ENCODE results near the gene SNX20. TPM values are rescaled to one million over a fixed set of nuclear protein-coding genes. Genes with fewer than 3 reads are reported as not detected.

Gene SNX20
- total RNA-seq, 4 donors from 2014 or later: 2.2 to 6.9 (median 4.4) TPM

DNA sequence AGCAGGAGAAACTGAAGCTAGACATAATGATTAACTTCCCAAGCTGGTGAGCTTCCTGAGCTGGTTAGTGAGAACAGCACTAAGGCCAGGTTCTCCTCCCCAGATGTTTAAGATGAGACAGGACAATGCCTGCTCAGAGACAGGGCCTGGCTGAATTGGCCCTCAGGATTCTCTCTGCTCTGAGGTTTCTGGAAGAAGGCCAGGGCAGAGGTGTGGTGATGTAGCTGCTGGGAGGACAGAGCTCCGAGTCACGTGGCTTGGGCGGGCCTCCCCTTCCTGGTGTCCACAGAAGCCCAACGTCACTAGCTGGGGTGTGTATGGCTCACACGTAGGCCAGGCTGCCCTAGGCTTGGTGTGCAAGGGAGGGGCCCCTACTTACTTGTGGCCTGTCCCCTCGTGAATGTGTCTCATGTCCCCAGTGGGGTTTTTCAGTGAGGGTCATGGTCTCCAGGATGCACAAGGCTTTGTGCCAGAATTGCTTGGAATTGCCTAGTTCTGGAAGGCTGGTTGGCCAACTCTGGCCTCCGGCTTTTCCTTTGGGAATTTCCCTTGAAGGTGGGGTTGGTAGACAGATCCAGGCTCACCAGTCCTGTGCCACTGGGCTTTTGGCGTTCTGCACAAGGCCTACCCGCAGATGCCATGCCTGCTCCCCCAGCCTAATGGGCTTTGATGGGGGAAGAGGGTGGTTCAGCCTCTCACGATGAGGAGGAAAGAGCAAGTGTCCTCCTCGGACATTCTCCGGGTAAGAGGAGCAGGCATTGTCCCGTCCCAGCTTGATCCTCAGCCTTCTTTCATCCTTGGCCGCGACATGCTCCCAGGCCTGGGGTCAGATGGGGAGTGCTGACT lies 15.7 kb upstream of the SNX20 start:
- TF ChIP-seq CTCF (IDR thresholded peaks at IDR 0.05): no peak
- ATAC-seq (ENCODE audit: low FRiP score) (peak; percentile 47), DNase-seq (ENCODE audit: low spot score) (peak; percentile 50)

DNA sequence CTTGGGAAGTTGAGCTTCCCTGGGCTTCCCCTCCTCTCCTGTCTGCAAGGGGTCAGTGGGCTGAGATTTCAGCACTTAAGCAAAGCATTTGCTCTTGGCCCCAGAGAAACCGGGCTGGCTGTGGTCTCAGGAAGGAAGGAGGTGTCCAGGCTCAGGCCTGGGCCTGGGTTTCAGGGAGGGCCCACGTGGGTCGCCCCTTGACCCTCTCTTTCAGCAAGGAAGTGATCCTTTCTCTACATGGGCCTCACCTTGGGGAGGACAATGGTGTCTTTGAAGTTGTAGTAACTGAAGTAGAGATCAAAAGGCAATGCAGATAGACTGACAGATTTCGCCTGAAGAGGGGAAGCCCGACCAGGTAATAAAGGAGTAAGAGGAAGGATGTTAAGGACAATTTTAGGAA lies 15.0 kb upstream of the SNX20 start:
- ATAC-seq (ENCODE audit: low FRiP score) (no peak), DNase-seq (ENCODE audit: low spot score) (no peak)
- TF ChIP-seq CTCF (IDR thresholded peaks at IDR 0.05): no peak

DNA sequence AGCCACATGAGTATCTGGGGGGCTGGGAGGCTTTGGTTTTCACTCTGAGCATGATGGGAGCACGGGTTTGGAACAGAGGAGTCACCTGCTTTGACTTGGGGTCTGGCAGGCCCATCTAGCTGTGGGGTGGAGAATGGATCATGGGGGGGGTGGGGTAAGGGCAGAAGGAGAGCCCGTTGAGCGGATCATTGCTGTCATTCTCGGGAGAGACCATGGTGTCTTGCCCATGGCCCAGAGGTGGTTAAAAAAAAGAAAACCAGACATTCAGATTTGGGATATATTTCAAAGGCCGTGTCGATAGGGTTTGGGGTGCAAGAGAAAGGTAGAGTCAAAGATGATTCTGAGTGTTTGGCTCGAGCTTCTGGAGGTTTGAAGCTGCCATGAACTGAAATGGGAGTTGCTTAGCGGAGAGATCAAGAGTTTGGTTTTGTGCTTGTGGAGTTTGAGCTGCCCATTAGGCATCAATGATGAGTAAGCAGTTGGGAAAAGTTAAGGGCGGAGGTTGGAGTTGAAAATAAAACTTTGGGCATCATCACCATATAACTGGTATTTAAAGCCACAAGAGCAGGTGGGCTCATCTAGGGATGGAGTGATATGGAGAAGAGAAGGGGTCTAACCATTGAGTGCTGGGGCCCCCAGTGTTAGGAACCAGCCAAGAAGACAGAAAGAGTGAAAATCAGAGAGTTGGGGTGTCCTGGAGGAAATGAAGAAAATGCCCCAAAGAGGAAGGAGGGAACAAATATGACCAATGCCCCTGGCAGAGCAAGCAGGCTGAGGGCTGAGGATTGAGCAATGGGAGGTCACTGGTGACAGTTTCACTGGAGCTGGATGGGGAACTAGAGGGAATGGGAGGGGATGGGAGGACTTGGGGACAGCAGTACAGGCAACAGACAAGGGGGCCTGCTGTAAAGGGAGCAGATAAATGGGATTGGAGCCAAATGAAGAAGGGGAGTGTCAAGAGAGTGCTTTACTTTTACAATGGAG lies 14.2 kb upstream of the SNX20 start:
- ATAC-seq (ENCODE audit: low FRiP score) (no peak), DNase-seq (ENCODE audit: low spot score) (no peak)
- no peak for TF ChIP-seq CTCF (IDR thresholded peaks at IDR 0.05)

DNA sequence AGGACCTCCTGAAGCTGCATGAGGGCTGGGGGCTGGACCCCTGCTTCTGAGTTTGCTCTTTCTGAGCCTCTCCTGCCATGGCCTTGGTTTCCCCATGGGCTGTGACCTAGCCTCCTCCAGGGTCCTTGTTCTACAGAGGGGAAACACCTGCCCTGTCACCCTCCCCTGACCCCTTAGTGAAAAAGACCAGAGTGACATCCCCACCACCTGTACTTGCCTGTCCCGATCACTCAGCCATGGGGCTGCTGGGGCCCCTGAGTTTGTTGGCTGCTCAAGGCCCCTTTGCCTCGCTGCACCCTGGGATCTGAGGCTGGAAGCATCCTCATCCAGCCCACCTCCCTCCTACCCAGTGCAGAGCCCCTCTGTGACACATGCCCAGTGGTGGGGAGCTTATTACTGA lies 13.1 kb upstream of the SNX20 start:
- DNase-seq (ENCODE audit: low spot score): no peak
- ATAC-seq (ENCODE audit: low FRiP score): no peak
- no peak for TF ChIP-seq CTCF (IDR thresholded peaks at IDR 0.05)

GRCh38 chr16:50692999-50693781 lies 12.1 kb upstream of the SNX20 start, which contains the start of gene NOD2:
Gene NOD2 (plus strand): TSS chr16:50693606. CDS start chr16:50699496, 5,890 bp downstream.
- no peak for TF ChIP-seq CTCF (IDR thresholded peaks at IDR 0.05)
- DNase-seq (ENCODE audit: low spot score) (no peak), ATAC-seq (ENCODE audit: low FRiP score) (peak; percentile 16)

- DNase-seq (ENCODE audit: low spot score) (no peak), ATAC-seq (ENCODE audit: low FRiP score) (no peak)
- TF ChIP-seq CTCF (IDR thresholded peaks at IDR 0.05): no peak
Observed at GRCh38 chr16:50692644-50692998, 11.5 kb upstream of the SNX20 start.

Data from omental fat pad (tissue), 4 donors.